ENCODE results near the gene TMEM209. TPM values are rescaled to one million over a fixed set of nuclear protein-coding genes. Genes with fewer than 3 reads are reported as not detected.

The TMEM209 gene
- polyA plus RNA-seq, 1 donor (not counting 4 experiments of a cell fraction or from before 2014, with no cell fraction given): 20.0 TPM

DNA sequence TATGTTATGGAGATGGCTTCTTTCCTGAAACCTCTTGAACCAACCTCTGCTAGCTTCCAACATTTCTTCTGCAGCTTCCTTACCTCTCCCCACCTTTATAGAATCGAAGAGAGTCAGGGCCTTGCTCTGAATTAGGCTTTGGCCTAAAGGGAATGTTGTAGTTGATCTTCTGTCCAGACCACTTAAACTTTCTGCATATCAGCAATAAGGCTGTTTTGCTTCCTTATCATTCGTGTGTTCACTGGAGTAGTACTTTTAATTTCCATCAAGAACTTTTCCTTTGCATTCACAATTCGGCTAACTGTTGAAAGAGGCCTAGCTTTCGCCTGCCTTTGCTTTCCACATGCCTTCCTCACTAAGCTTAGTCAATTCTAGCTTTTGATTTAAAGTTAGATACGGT lies 86.9 kb downstream of the TMEM209 start:
- Histone ChIP-seq H4K20me1 (ENCODE audit: control insufficient read depth, extremely low read depth, insufficient read depth, low read length) (no peaks in the 10 kb centered on the region), H3K9ac (ENCODE audit: control insufficient read depth, extremely low read depth, insufficient read depth, low read length) (no peak overlapping the region), H3K4me2 (ENCODE audit: control insufficient read depth, extremely low read depth, insufficient read depth, low read depth, low read length) (no peak overlapping the region), H2AFZ (ENCODE audit: control insufficient read depth, low read length) (no peak overlapping the region), H3K9me1 (ENCODE audit: control insufficient read depth, extremely low read depth, insufficient read depth, low read length) (no peaks in the 10 kb centered on the region), H3K27ac (ENCODE audit: control insufficient read depth, insufficient read depth, low read length) (no peak overlapping the region), H3K36me3 (ENCODE audit: control insufficient read depth in 2 of 2, extremely low read depth in 1 of 2, insufficient read depth in 2 of 2, low read length in 2 of 2) (peaks cover 0 to 4% of the 10 kb centered on the region in 2 experiments), H3K4me3 (ENCODE audit: control insufficient read depth in 2 of 3, extremely low read depth in 1 of 3, insufficient read depth in 2 of 3, low read depth in 1 of 3, low read length in 3 of 3) (no peak overlapping the region), H3K9me3 (ENCODE audit: control insufficient read depth, low read depth, low read length) (no peaks in the 10 kb centered on the region), H3K4me1 (ENCODE audit: control insufficient read depth, extremely low read depth, insufficient read depth, low read length) (peaks cover 6% of the 10 kb centered on the region), H3K27me3 (ENCODE audit: control insufficient read depth, extremely low read depth, insufficient read depth, low read length) (no peaks in the 10 kb centered on the region), H3K79me2 (ENCODE audit: control insufficient read depth, insufficient read depth, low read length) (no peaks in the 10 kb centered on the region)
- dilution Hi-C loops (cut with MboI; ENCODE audit: extremely low pct_ligation_motif_present, low sequenced_read_pairs): no loop called here
- DNase-seq (ENCODE audit: low read depth, low spot score) (no peak), FAIRE-seq (no peak)
- TF ChIP-seq, protein P1, sequence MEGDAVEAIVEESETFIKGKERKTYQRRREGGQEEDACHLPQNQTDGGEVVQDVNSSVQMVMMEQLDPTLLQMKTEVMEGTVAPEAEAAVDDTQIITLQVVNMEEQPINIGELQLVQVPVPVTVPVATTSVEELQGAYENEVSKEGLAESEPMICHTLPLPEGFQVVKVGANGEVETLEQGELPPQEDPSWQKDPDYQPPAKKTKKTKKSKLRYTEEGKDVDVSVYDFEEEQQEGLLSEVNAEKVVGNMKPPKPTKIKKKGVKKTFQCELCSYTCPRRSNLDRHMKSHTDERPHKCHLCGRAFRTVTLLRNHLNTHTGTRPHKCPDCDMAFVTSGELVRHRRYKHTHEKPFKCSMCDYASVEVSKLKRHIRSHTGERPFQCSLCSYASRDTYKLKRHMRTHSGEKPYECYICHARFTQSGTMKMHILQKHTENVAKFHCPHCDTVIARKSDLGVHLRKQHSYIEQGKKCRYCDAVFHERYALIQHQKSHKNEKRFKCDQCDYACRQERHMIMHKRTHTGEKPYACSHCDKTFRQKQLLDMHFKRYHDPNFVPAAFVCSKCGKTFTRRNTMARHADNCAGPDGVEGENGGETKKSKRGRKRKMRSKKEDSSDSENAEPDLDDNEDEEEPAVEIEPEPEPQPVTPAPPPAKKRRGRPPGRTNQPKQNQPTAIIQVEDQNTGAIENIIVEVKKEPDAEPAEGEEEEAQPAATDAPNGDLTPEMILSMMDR (optimal IDR thresholded peaks at IDR 0.05 in 1 of 3, IDR thresholded peaks at IDR 0.05 in 1 of 3, conservative IDR thresholded peaks at IDR 0.05 in 1 of 3; ENCODE audit: extremely low read depth in 1 of 3, insufficient read depth in 2 of 3, low read length in 3 of 3): no peak
- TF ChIP-seq EZH2 (IDR thresholded peaks at IDR 0.05; ENCODE audit: low read length): no peak

DNA sequence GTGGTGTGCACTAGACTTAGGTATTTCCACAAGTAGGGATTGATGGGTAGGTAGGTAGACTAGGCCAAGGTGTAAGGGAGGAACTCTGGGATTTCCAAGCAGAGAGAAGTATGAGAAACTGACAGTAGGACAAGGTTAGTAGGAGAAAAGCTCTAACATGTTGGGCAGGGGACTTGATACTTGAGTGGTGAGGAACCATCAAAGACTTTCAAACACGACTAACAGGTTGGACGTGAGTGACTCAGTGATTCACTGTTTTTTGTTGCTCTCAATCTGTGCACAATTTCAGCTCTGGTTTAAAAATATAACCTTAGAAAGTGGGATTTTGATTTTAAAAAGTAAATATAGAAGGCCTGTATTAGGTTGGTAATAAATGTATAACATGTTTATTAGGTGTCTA lies 90.4 kb downstream of the TMEM209 start:
- FAIRE-seq: no peak
- H3K27ac ChIP-seq (ENCODE audit: control insufficient read depth, insufficient read depth, low read length): no peak overlapping the region
- DNase-seq (ENCODE audit: low read depth, low spot score): no peak

More for the DNA sequence above, 90.4 kb downstream of the TMEM209 start:
- no peak for TF ChIP-seq EZH2 (IDR thresholded peaks at IDR 0.05; ENCODE audit: low read length)
- TF ChIP-seq, protein P1 (optimal IDR thresholded peaks at IDR 0.05 in 1 of 3, IDR thresholded peaks at IDR 0.05 in 1 of 3, conservative IDR thresholded peaks at IDR 0.05 in 1 of 3; ENCODE audit: extremely low read depth in 1 of 3, insufficient read depth in 2 of 3, low read length in 3 of 3): no peak
- Histone ChIP-seq H3K4me2 (ENCODE audit: control insufficient read depth, extremely low read depth, insufficient read depth, low read depth, low read length) (no peak overlapping the region), H3K9me3 (ENCODE audit: control insufficient read depth, low read depth, low read length) (no peaks in the 10 kb centered on the region), H3K4me3 (ENCODE audit: control insufficient read depth in 2 of 3, extremely low read depth in 1 of 3, insufficient read depth in 2 of 3, low read depth in 1 of 3, low read length in 3 of 3) (no peak overlapping the region), H4K20me1 (ENCODE audit: control insufficient read depth, extremely low read depth, insufficient read depth, low read length) (no peaks in the 10 kb centered on the region), H3K27me3 (ENCODE audit: control insufficient read depth, extremely low read depth, insufficient read depth, low read length) (no peaks in the 10 kb centered on the region), H3K9ac (ENCODE audit: control insufficient read depth, extremely low read depth, insufficient read depth, low read length) (no peak overlapping the region), H2AFZ (ENCODE audit: control insufficient read depth, low read length) (no peak overlapping the region), H3K9me1 (ENCODE audit: control insufficient read depth, extremely low read depth, insufficient read depth, low read length) (no peaks in the 10 kb centered on the region), H3K36me3 (ENCODE audit: control insufficient read depth in 2 of 2, extremely low read depth in 1 of 2, insufficient read depth in 2 of 2, low read length in 2 of 2) (no peaks in the 10 kb centered on the region), H3K4me1 (ENCODE audit: control insufficient read depth, extremely low read depth, insufficient read depth, low read length) (peaks cover 6% of the 10 kb centered on the region), H3K79me2 (ENCODE audit: control insufficient read depth, insufficient read depth, low read length) (no peaks in the 10 kb centered on the region)
- dilution Hi-C loops (cut with MboI; ENCODE audit: extremely low pct_ligation_motif_present, low sequenced_read_pairs): no loop called here

Other genes with a start within 250 kb of the TMEM209 start
- gene ZC3HC1, start 154.0 kb downstream of the TMEM209 start, polyA plus RNA-seq: 16.6 to 23.7 TPM (median 20.3 TPM) in 3 replicates
- 17.3 to 22.7 TPM (median 20.3 TPM) in 3 replicates for gene KLHDC10, start 134.9 kb downstream of the TMEM209 start, polyA plus RNA-seq
- gene SSMEM1, start 2.5 kb upstream of the TMEM209 start, polyA plus RNA-seq: not detected in 3 replicates
- gene CPA2, start 61.5 kb upstream of the TMEM209 start, polyA plus RNA-seq: 0.33 to 0.41 TPM (median 0.36 TPM) in 3 replicates
- gene CPA4, start 87.8 kb upstream of the TMEM209 start, polyA plus RNA-seq: 248 to 423 TPM (median 276 TPM) in 3 replicates
- gene CPA5, start 139.4 kb upstream of the TMEM209 start, polyA plus RNA-seq: 0.24 to 0.35 TPM (median 0.27 TPM) in 3 replicates
- not detected in 3 replicates for gene CPA1, start 175.1 kb upstream of the TMEM209 start, polyA plus RNA-seq
- gene CEP41, start 235.6 kb upstream of the TMEM209 start, polyA plus RNA-seq: 10.1 to 21.5 TPM (median 13.4 TPM) in 3 replicates

All from keratinocyte (primary cell).